Glutamatergic neuron (in vitro differentiated cells): Measurements from ENCODE around the gene RBFOX2. TPM values are rescaled to one million over a fixed set of nuclear protein-coding genes. Genes with fewer than 3 reads are reported as not detected.

Experiments
- DNase-seq: peaks from one replicate; pipeline ENCODE4 v3.0.0; 2022
- H3K27ac Mint-ChIP-seq: one replicate; pipeline ENCODE4 v1.8.0; 2020; ENCODE audit warnings: mild to moderate bottlenecking, mixed read lengths, inconsistent platforms; ENCODE audit not compliant: unreplicated experiment
- H3K27me3 Mint-ChIP-seq: one replicate; pipeline ENCODE4 v1.8.0; 2020; ENCODE audit warnings: mild to moderate bottlenecking, moderate library complexity, mixed read lengths, inconsistent platforms; ENCODE audit not compliant: unreplicated experiment
- H3K36me3 Mint-ChIP-seq: one replicate; pipeline ENCODE4 v1.8.0; 2020; ENCODE audit warnings: mild to moderate bottlenecking, mixed read lengths, inconsistent platforms; ENCODE audit not compliant: unreplicated experiment
- H3K4me1 Mint-ChIP-seq: one replicate; pipeline ENCODE4 v1.8.0; 2020; ENCODE audit warnings: mild to moderate bottlenecking, low read depth, mixed read lengths, inconsistent platforms; ENCODE audit not compliant: unreplicated experiment
- H3K4me3 Mint-ChIP-seq: one replicate; pipeline ENCODE4 v1.8.0; 2020; ENCODE audit warnings: mild to moderate bottlenecking, mixed read lengths, inconsistent platforms; ENCODE audit not compliant: unreplicated experiment
- H3K9me3 Mint-ChIP-seq: one replicate; pipeline ENCODE4 v1.8.0; 2020; ENCODE audit warnings: mild to moderate bottlenecking, moderate library complexity, mixed read lengths, inconsistent platforms; ENCODE audit not compliant: unreplicated experiment
- total RNA-seq: library from RNA; stranded (reverse); fragmentation: NEBNext Ultra II Directional; extraction: Animal tissue kit (Norgen Biotek cat#: 25700); gene quantifications from one replicate; pipeline ENCODE4 v1.2.1, GENCODE V29; 2021; ENCODE audit not compliant: unreplicated experiment
- TF ChIP-seq, protein P1 (sequence below): fragments of 200-600 bp; sonication (generic); IDR thresholded peaks from one replicate; pipeline ENCODE4 v1.5.0; 2021; ENCODE audit not compliant: partially characterized antibody, unreplicated experiment

The RBFOX2 gene
- total RNA-seq, 1 donor from 2014 or later, result 380 TPM

DNA sequence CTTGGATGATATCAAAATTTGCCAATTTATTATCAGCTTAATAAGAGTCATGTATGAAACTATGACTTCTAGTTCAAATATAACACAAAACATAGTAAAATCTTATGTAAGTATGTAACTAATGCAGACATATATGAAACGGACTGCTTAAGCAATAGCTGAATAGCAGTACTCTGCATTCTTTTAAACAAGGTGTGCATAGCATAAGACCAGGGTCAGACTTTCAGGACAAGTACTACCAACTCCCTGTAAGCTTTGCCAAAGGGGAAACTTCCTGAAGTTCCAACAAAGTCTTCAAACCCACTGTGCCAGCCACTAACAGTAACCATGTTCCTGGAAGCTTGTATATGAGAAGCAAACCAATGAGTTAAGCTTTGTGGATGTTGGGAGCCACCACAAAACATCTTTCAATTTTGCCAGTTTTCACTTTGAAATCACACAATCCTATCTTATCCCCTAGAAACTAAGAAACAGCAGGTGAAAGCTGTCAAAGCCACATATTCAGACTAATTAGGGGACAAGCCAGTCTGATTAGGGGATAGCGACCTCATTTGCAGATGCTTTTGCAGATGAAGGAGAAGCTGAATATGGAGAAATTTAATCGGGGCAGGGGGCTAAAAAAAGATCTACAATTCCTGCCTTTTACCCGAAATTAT, 13.3 kb downstream of the RBFOX2 start:
- DNase-seq, result no peak
- Mint-ChIP-seq H3K4me1 (peaks cover 56% of the 10 kb centered on the region), H3K27ac (no peak overlapping the region), H3K9me3 (peaks cover 6% of the 10 kb centered on the region), H3K27me3 (peaks cover 2% of the 10 kb centered on the region), H3K36me3 (no peaks in the 10 kb centered on the region), H3K4me3 (no peak overlapping the region)
- TF ChIP-seq, protein P1, sequence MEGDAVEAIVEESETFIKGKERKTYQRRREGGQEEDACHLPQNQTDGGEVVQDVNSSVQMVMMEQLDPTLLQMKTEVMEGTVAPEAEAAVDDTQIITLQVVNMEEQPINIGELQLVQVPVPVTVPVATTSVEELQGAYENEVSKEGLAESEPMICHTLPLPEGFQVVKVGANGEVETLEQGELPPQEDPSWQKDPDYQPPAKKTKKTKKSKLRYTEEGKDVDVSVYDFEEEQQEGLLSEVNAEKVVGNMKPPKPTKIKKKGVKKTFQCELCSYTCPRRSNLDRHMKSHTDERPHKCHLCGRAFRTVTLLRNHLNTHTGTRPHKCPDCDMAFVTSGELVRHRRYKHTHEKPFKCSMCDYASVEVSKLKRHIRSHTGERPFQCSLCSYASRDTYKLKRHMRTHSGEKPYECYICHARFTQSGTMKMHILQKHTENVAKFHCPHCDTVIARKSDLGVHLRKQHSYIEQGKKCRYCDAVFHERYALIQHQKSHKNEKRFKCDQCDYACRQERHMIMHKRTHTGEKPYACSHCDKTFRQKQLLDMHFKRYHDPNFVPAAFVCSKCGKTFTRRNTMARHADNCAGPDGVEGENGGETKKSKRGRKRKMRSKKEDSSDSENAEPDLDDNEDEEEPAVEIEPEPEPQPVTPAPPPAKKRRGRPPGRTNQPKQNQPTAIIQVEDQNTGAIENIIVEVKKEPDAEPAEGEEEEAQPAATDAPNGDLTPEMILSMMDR, result no peak

DNA sequence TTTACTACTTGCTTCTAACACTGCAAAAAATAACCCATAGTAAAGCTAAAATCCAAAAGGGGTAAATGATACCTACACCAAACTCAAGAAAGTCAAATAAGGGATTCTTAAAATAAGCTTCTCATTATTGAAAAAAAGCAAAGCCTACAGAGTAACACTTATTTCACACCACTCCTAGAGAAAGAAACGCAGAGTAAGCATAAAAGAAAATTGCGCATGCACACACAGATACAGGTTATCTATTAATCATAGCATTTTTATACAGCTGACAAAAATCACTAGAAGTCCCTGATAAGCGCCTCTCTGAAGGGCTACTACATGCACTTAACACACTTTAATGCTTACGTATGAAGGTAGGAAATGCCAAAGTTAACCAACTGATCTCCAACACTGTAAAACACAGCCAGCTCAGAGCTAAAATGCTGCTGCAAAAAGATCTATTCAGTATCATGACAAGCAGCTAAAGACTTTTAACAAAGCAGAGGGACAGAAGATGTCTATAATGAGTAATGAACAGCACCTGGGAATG, 14.0 kb downstream of the RBFOX2 start:
- Mint-ChIP-seq H3K4me3 (no peak overlapping the region), H3K27me3 (peaks cover 2% of the 10 kb centered on the region)
- no peak for DNase-seq

GRCh38 chr22:36012332-36012731, 16.3 kb downstream of the RBFOX2 start:
- no peak for DNase-seq
- Mint-ChIP-seq H3K27ac (peak overlapping the region; percentile 44), H3K36me3 (no peaks in the 10 kb centered on the region), H3K4me1 (peaks cover 55% of the 10 kb centered on the region), H3K27me3 (peaks cover 2% of the 10 kb centered on the region), H3K9me3 (peaks cover 2% of the 10 kb centered on the region), H3K4me3 (no peak overlapping the region)
- TF ChIP-seq, protein P1, result no peak

More for the DNA sequence above, 14.0 kb downstream of the RBFOX2 start:
- Mint-ChIP-seq H3K36me3 (no peaks in the 10 kb centered on the region), H3K27ac (no peak overlapping the region), H3K4me1 (peaks cover 63% of the 10 kb centered on the region), H3K9me3 (peaks cover 6% of the 10 kb centered on the region)
- TF ChIP-seq, protein P1, result no peak

GRCh38 chr22:36010882-36011281, 17.7 kb downstream of the RBFOX2 start:
- TF ChIP-seq, protein P1, result no peak
- peak overlapping the region; percentile 76 for H3K27ac Mint-ChIP-seq

DNA sequence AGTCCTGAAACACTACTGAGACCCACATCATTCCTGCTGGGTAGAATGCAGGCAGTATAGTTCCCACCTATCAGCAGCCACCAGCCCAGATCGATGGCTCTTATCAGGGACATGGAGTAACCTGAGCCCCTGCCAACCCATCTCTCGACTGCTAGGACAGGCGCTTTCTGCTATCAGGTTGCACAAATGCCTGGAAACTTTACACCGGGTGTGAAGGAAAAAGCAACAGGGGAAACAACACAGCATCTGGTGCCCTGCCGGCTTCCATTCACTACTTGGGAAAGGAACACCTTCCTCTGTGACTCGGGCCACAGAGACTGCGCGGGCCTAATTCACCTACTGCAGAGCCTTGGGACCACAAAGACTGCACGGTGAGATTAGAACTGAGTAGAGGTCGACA, 18.5 kb downstream of the RBFOX2 start:
- DNase-seq, result peak; percentile 36
- Mint-ChIP-seq H3K27ac (peak overlapping the region; percentile 76), H3K4me3 (peak overlapping the region; percentile 81)

More at GRCh38 chr22:36010882-36011281, 17.7 kb downstream of the RBFOX2 start:
- H3K27me3 Mint-ChIP-seq, result no peaks in the 10 kb centered on the region
- peaks cover 45% of the 10 kb centered on the region for H3K4me1 Mint-ChIP-seq
- no peak for DNase-seq
- H3K36me3 Mint-ChIP-seq, result no peaks in the 10 kb centered on the region
- H3K4me3 Mint-ChIP-seq, result peak overlapping the region; percentile 33
- peaks cover 2% of the 10 kb centered on the region for H3K9me3 Mint-ChIP-seq

More for the DNA sequence above, 18.5 kb downstream of the RBFOX2 start:
- TF ChIP-seq, protein P1, result no peak
- H3K4me1 Mint-ChIP-seq, result peaks cover 39% of the 10 kb centered on the region
- H3K27me3 Mint-ChIP-seq, result no peaks in the 10 kb centered on the region
- H3K36me3 Mint-ChIP-seq, result no peaks in the 10 kb centered on the region
- peaks cover 2% of the 10 kb centered on the region for H3K9me3 Mint-ChIP-seq
